Panc1 (cell line): Measurements from ENCODE around the gene KRT9. TPM values are rescaled to one million over a fixed set of nuclear protein-coding genes. Genes with fewer than 3 reads are reported as not detected.
"Not testable (repeated sequence)": the region's sequence is repeated elsewhere in the genome, so short reads cannot be mapped to it uniquely, and the experiment has no call there.

ENCODE experiments used
- ATAC-seq: fragments of 200-7000 bp; cut with Tn5 transposase; 2 replicates; pipeline ENCODE4 v1.9.1; 2020; ENCODE audit warnings: mild to moderate bottlenecking, moderate library complexity
- BruUV-seq: library from RNA; stranded (reverse); fragments of 400-500 nt; replicated peaks from 2 replicates; lab custom pipeline; 2021; lab: Mats Ljungman, UMichigan
- CTCF ChIA-PET: fragments of 300-600 bp; sonication (Branson Sonifier 250); formaldehyde crosslinking; loops from one replicate; lab custom pipeline; 2022; ENCODE audit warnings: antibody characterized with exemption; lab: Charles Lee
- POLR2A ChIA-PET: fragments of 300-600 bp; sonication (Branson Sonifier 250); formaldehyde crosslinking; loops from one replicate; lab custom pipeline; 2022; ENCODE audit warnings: antibody characterized with exemption; lab: Charles Lee
- DNase-seq: peaks from one replicate; pipeline ENCODE4 v3.0.0-alpha.2; 2010; ENCODE audit warnings: low read depth, low spot score
- H3K27ac ChIP-seq: 2 replicates; pipeline ENCODE4 v1.5.1; 2011; ENCODE audit warnings: mild to moderate bottlenecking, low read length, inconsistent platforms
- H3K27me3 ChIP-seq: fragments of 200-500 bp; sonication (Bioruptor generic); 2 replicates; pipeline ENCODE4 v1.6.0; 2014; ENCODE audit warnings: low read length, inconsistent platforms; ENCODE audit not compliant: control insufficient read depth, insufficient read depth
- H3K36me3 ChIP-seq: fragments of 200-500 bp; sonication (Bioruptor generic); 2 replicates; pipeline ENCODE4 v1.5.1; 2014; ENCODE audit warnings: inconsistent platforms, mild to moderate bottlenecking, low read length, moderate library complexity; ENCODE audit not compliant: control insufficient read depth, insufficient read depth
- H3K4me1 ChIP-seq: 2 replicates; pipeline ENCODE4 v1.5.1; 2011; ENCODE audit warnings: inconsistent platforms, mild to moderate bottlenecking, low read length, moderate library complexity; ENCODE audit not compliant: control insufficient read depth, insufficient read depth
- H3K4me3 ChIP-seq, 2 experiments: 2 replicates each; pipeline ENCODE4 v1.5.1; 2011 to 2012; ENCODE audit warnings: low read depth in 2 of 2, low read length in 2 of 2, mild to moderate bottlenecking in 2 of 2, inconsistent platforms in 1 of 2, moderate library complexity in 1 of 2
- H3K9me3 ChIP-seq: fragments of 200-500 bp; sonication (Bioruptor generic); 2 replicates; pipeline ENCODE4 v1.5.1; 2014; ENCODE audit warnings: low read depth, mild to moderate bottlenecking, inconsistent platforms, low read length, moderate library complexity; ENCODE audit not compliant: control insufficient read depth, insufficient read depth
- CTCF ChIP-seq: fragments of 450-650 bp; IDR thresholded peaks from 2 replicates; pipeline ENCODE4 v1.5.1; 2017; ENCODE audit warnings: mild to moderate bottlenecking
- POLR2AphosphoS5 ChIP-seq: IDR thresholded peaks from 2 replicates; pipeline ENCODE4 v1.6.1; 2012; ENCODE audit warnings: mild to moderate bottlenecking, low read depth, low read length, moderate library complexity
- REST ChIP-seq, 2 experiments: IDR thresholded peaks; 2 replicates each; pipeline ENCODE4 v1.6.1; 2011 to 2012; ENCODE audit warnings: low read depth in 2 of 2, control low read depth in 1 of 2, low read length in 1 of 2, mild to moderate bottlenecking in 1 of 2, moderate library complexity in 1 of 2; ENCODE audit not compliant: insufficient read depth in 1 of 2
- SIN3A ChIP-seq: IDR thresholded peaks from 2 replicates; pipeline ENCODE4 v1.6.1; 2012; ENCODE audit warnings: low read depth, mild to moderate bottlenecking, low read length, moderate library complexity, borderline replicate concordance; ENCODE audit not compliant: insufficient read depth
- TCF7L2 ChIP-seq: IDR thresholded peaks from 2 replicates; pipeline ENCODE4 v1.6.1; 2011; ENCODE audit warnings: mild to moderate bottlenecking, low read depth, low read length, inconsistent platforms
- in situ Hi-C: cut with HindIII; loops from 2 replicates; pipeline ENCODE4 v1.10.0; 2016; ENCODE audit warnings: low sequenced_read_pairs, low pct_unique_long_range_greater_than_20kb
- intact Hi-C: fragments of 100-400 bp; cut with micrococcal nuclease; formaldehyde crosslinking; loops from one replicate; pipeline ENCODE4 v1.10.0; 2022; ENCODE audit not compliant: unreplicated experiment
- total RNA-seq: library from RNA; stranded (reverse); gene quantifications from one replicate; pipeline ENCODE4 v1.2.1, GENCODE V29; 2021; ENCODE audit not compliant: unreplicated experiment

KRT9 gene
- total RNA-seq, 1 experiment from 2014 or later: not detected

DNA sequence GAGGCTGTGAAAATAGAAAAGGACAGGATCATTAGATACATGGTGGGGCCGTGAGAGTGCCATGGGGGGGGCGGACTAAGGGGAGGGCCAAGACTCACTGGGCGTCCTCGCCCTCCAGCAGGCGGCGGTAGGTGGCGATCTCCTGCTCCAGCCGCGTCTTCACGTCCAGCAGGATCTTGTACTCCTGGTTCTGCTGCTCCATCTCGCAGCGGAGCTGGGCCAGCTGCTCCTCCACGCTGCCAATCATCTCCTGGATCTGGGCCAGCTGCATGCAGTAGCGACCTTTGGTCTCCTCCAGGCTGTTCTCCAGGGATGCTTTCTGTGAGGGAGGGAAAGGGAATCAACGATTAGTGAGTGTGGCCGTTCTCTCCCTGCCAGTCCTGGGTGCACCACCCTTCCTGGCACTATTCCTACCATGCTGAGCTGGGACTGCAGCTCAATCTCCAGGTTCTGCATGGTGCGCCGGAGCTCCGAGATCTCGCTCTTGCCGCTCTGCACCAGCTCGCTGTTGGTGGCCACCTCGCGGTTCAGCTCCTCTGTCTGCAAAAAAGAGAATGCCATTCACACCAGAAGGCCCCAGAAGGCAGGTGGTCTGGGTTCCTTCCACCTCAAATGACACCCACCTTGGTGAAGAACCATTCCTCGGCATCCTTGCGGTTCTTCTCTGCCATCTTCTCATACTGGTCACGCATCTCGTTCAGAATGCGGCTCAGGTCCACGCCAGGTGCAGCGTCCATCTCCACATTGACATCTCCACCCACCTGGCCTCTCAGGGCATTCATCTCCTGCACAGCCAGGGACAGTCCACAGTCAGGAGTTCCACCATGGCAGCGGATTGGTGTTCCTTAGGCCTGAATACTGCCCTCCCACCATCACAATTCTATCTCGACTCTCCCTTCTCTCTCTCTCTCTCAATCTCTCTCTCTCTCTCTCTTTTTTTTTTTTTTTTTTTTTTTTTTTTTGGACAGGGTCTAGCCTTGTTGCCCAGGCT lies 11.6 kb upstream of the KRT9 start:
- Histone ChIP-seq H3K9me3 (no peaks in the 10 kb centered on the region), H3K4me3 (no peak overlapping the region), H3K36me3 (no peaks in the 10 kb centered on the region), H3K4me1 (peaks cover 9% of the 10 kb centered on the region; the same call in 1 of the 2 replicates), H3K27me3 (no peaks in the 10 kb centered on the region), H3K27ac (no peak overlapping the region)
- DNase-seq: no peak
- intact Hi-C loops (no loop called here), in situ Hi-C loops (no loop called here)
- ChIA-PET CTCF (no interaction called here), POLR2A (interaction anchor here (0.6 kb wide), 1 partner anchor 13 kb away, joined by 6 read pairs; no protein-coding TSS in a partner anchor)
- BruUV-seq: no TSS peak
- ATAC-seq: no peak
- TF ChIP-seq SIN3A: no peak
- no peak for TF ChIP-seq TCF7L2
- TF ChIP-seq POLR2AphosphoS5: no peak
- TF ChIP-seq CTCF: no peak
- TF ChIP-seq REST (IDR thresholded peaks at IDR 0.05; ENCODE audit: insufficient read depth in 1 of 2, low read depth in 2 of 2, low read length in 1 of 2): no peak

GRCh38 chr17:41582061-41582968 lies 10.5 kb upstream of the KRT9 start:
- BruUV-seq, H3K4me1 ChIP-seq, H3K27ac ChIP-seq, DNase-seq, in situ Hi-C loops, H3K9me3 ChIP-seq, H3K4me3 ChIP-seq, H3K36me3 ChIP-seq, ATAC-seq, H3K27me3 ChIP-seq, intact Hi-C loops: not testable (repeated sequence)
- peak; percentile 46 to 51; a peak in 1 of 4 replicates for TF ChIP-seq REST (IDR thresholded peaks at IDR 0.05; ENCODE audit: insufficient read depth in 1 of 2, low read depth in 2 of 2, low read length in 1 of 2)
- POLR2A ChIA-PET: interaction anchor here (0.6 kb wide), 1 partner anchor 11 kb away, joined by 6 read pairs; no protein-coding TSS in a partner anchor
- CTCF ChIA-PET: interaction anchor here (0.6 to 1.9 kb wide), 3 partner anchors 27 to 66 kb away, joined by 3 to 9 read pairs (median 3); no protein-coding TSS in a partner anchor
